ENCODE results near the gene SLC27A2.

GRCh38 chr15:50168379-50168778, 13.6 kb upstream of the SLC27A2 start:
- no peak for TF ChIP-seq POLR2AphosphoS5 (IDR thresholded peaks at IDR 0.05; ENCODE audit: low read depth, low read length)
- no peak for TF ChIP-seq POLR2A (IDR thresholded peaks at IDR 0.05; ENCODE audit: low read depth, low read length)

Data from GM12892 (cell line).